PC-3 (cell line): ENCODE results near the gene SOST. TPM values are rescaled to one million over a fixed set of nuclear protein-coding genes. Genes with fewer than 3 reads are reported as not detected.

ENCODE experiments used
- ATAC-seq: fragments of 200-7000 bp; cut with Tn5 transposase; 2 replicates; pipeline ENCODE4 v1.9.1; 2020; ENCODE audit warnings: mild to moderate bottlenecking, moderate library complexity
- BruUV-seq: library from RNA; stranded (reverse); fragments of 400-500 nt; replicated peaks from 2 replicates; lab custom pipeline; 2021; lab: Mats Ljungman, UMichigan
- CTCF ChIA-PET: fragments of 300-600 bp; sonication (Branson Sonifier 250); formaldehyde crosslinking; loops from one replicate; lab custom pipeline; 2022; ENCODE audit warnings: antibody characterized with exemption; lab: Charles Lee
- POLR2A ChIA-PET: fragments of 300-600 bp; sonication (Branson Sonifier 250); formaldehyde crosslinking; loops from one replicate; lab custom pipeline; 2022; ENCODE audit warnings: antibody characterized with exemption; ENCODE audit not compliant: unreplicated experiment; lab: Charles Lee
- DNase-seq: peaks from one replicate; pipeline ENCODE4 v3.0.0-alpha.2; 2015
- H2AFZ ChIP-seq: fragments of 300-600 bp; sonication (generic); 2 replicates; pipeline ENCODE4 v1.6.0; 2016; ENCODE audit warnings: antibody characterized with exemption, low read length
- H3F3A ChIP-seq: fragments of 300-600 bp; sonication (generic); one replicate; pipeline ENCODE4 v1.6.0; 2017; ENCODE audit warnings: antibody characterized with exemption, low read length, control low read depth, mild to moderate bottlenecking; ENCODE audit not compliant: unreplicated experiment
- H3K27ac ChIP-seq: fragments of 300-600 bp; sonication (generic); 2 replicates; pipeline ENCODE4 v1.5.1; 2016; ENCODE audit warnings: mild to moderate bottlenecking, low read length
- H3K27me3 ChIP-seq: fragments of 300-600 bp; sonication (generic); 2 replicates; pipeline ENCODE4 v1.6.1; 2016; ENCODE audit warnings: low read length, mixed read lengths
- H3K36me3 ChIP-seq: fragments of 300-600 bp; sonication (generic); 2 replicates; pipeline ENCODE4 v1.6.1; 2016; ENCODE audit warnings: low read depth, mixed run types, low read length, mixed read lengths
- H3K4me1 ChIP-seq: fragments of 300-600 bp; sonication (generic); 2 replicates; pipeline ENCODE4 v1.5.1; 2016; ENCODE audit warnings: low read length; ENCODE audit not compliant: insufficient read depth
- H3K4me2 ChIP-seq: fragments of 300-600 bp; sonication (generic); 2 replicates; pipeline ENCODE4 v1.6.0; 2016; ENCODE audit warnings: low read length
- H3K4me3 ChIP-seq: fragments of 300-600 bp; sonication (generic); 2 replicates; pipeline ENCODE4 v1.5.1; 2016; ENCODE audit warnings: mild to moderate bottlenecking, low read length, mixed read lengths
- H3K79me2 ChIP-seq: fragments of 300-600 bp; sonication (generic); 2 replicates; pipeline ENCODE4 v1.6.1; 2017; ENCODE audit warnings: low read length, mixed read lengths
- H3K9ac ChIP-seq: fragments of 300-600 bp; sonication (generic); 2 replicates; pipeline ENCODE4 v1.6.0; 2016; ENCODE audit warnings: mild to moderate bottlenecking, low read length
- H3K9me2 ChIP-seq: fragments of 300-600 bp; sonication (generic); replicated peaks from 2 replicates; pipeline ENCODE4 v1.6.1; 2016; ENCODE audit warnings: mixed run types, low read length, mixed read lengths
- H3K9me3 ChIP-seq: fragments of 300-600 bp; sonication (generic); 2 replicates; pipeline ENCODE4 v1.6.1; 2016; ENCODE audit warnings: low read length, mixed read lengths
- H4K20me1 ChIP-seq: fragments of 300-600 bp; sonication (generic); 2 replicates; pipeline ENCODE4 v1.6.1; 2016; ENCODE audit warnings: low read length, mixed read lengths
- CTCF ChIP-seq: fragments of 300-600 bp; sonication (generic); conservative IDR thresholded peaks from 2 replicates; pipeline ENCODE4 v1.5.1; 2017; ENCODE audit warnings: antibody characterized with exemption, low read depth, mild to moderate bottlenecking, low read length
- EZH2 ChIP-seq: fragments of 300-600 bp; sonication (generic); IDR thresholded peaks from one replicate; pipeline ENCODE4 v1.6.1; 2017; ENCODE audit warnings: antibody characterized with exemption, mild to moderate bottlenecking, low read length; ENCODE audit not compliant: unreplicated experiment
- EZH2phosphoT487 ChIP-seq: fragments of 300-600 bp; sonication (generic); IDR thresholded peaks from 2 replicates; pipeline ENCODE4 v1.6.1; 2018; ENCODE audit warnings: mild to moderate bottlenecking, antibody characterized with exemption, low read length, borderline replicate concordance
- intact Hi-C: fragments of 100-400 bp; cut with micrococcal nuclease; formaldehyde crosslinking; loops from 2 replicates; pipeline ENCODE4 v1.9.0; 2023
- total RNA-seq: library from RNA; depleted of rRNA; stranded (reverse); fragments of >200 nt; gene quantifications from 2 replicates; pipeline ENCODE4 v1.2.3, GENCODE V29; 2014

Gene SOST
- total RNA-seq, 1 experiment from 2014 or later: not detected

GRCh38 chr17:43790311-43790940 is 31.8 kb upstream of the SOST start:
- Histone ChIP-seq H3K79me2 (no peaks in the 10 kb centered on the region), H2AFZ (no peak overlapping the region), H3K4me2 (no peak overlapping the region), H3K9ac (no peak overlapping the region), H3K9me3 (no peaks in the 10 kb centered on the region), H3K4me1 (peaks cover 4% of the 10 kb centered on the region; the same call in 1 of the 2 replicates), H3K27me3 (no peaks in the 10 kb centered on the region), H3K36me3 (no peaks in the 10 kb centered on the region), H3K9me2 (no peaks in the 10 kb centered on the region), H4K20me1 (no peaks in the 10 kb centered on the region), H3K4me3 (no peak overlapping the region), H3K27ac (no peak overlapping the region), H3F3A (no peaks in the 10 kb centered on the region)
- no TSS peak for BruUV-seq
- ChIA-PET POLR2A (no interaction called here), CTCF (interaction anchor here (0.6 to 1.9 kb wide), 2 partner anchors 53 to 56 kb away, joined by 5 to 31 read pairs; partner anchors contain the start of gene CD300LG)
- no peak for TF ChIP-seq EZH2phosphoT487
- TF ChIP-seq CTCF: peak; percentile 51
- TF ChIP-seq EZH2: no peak
- peak; percentile 72 for ATAC-seq
- intact Hi-C loops: loop anchor here (1.0 kb wide), 1 partner anchor 56 kb away; no protein-coding TSS in a partner anchor
- DNase-seq: peak; percentile 24

GRCh38 chr17:43789482-43789881 is 30.9 kb upstream of the SOST start:
- TF ChIP-seq CTCF (no peak), EZH2phosphoT487 (no peak), EZH2 (no peak)
- DNase-seq: no peak
- Histone ChIP-seq H3K27ac (no peak overlapping the region), H2AFZ (no peak overlapping the region), H3K27me3 (no peaks in the 10 kb centered on the region), H3K4me3 (no peak overlapping the region), H3K9ac (no peak overlapping the region), H3K9me2 (no peaks in the 10 kb centered on the region), H3K4me2 (no peak overlapping the region), H4K20me1 (no peaks in the 10 kb centered on the region), H3K36me3 (no peaks in the 10 kb centered on the region), H3F3A (no peaks in the 10 kb centered on the region), H3K9me3 (no peaks in the 10 kb centered on the region), H3K79me2 (no peaks in the 10 kb centered on the region), H3K4me1 (peaks cover 10% of the 10 kb centered on the region)
- ChIA-PET CTCF (interaction anchor here (0.7 to 1.9 kb wide), 2 partner anchors 15 to 57 kb away, joined by 3 to 31 read pairs; partner anchors contain the start of gene CD300LG), POLR2A (no interaction called here)
- no peak for ATAC-seq
- no TSS peak for BruUV-seq
- intact Hi-C loops: no loop called here

- DNase-seq (no peak), ATAC-seq (no peak)
- peaks cover 20% of the 10 kb centered on the region for H3K4me1 ChIP-seq
- H3K36me3 ChIP-seq: no peaks in the 10 kb centered on the region
- H3K4me3 ChIP-seq: no peak overlapping the region
- H3K9me3 ChIP-seq: no peaks in the 10 kb centered on the region
- H3K27me3 ChIP-seq: no peaks in the 10 kb centered on the region
- H2AFZ ChIP-seq: no peak overlapping the region
- intact Hi-C loops: no loop called here
- no peaks in the 10 kb centered on the region for H3F3A ChIP-seq
- no peak overlapping the region for H3K27ac ChIP-seq
- ChIA-PET POLR2A (no interaction called here), CTCF (interaction anchor here (1.9 kb wide), 1 partner anchor 58 kb away, joined by 31 read pairs; the partner anchor contains the start of gene CD300LG)
- TF ChIP-seq EZH2 (no peak), CTCF (no peak), EZH2phosphoT487 (no peak)
- BruUV-seq: no TSS peak
- no peaks in the 10 kb centered on the region for H3K79me2 ChIP-seq
- no peaks in the 10 kb centered on the region for H4K20me1 ChIP-seq
- no peaks in the 10 kb centered on the region for H3K9me2 ChIP-seq
- no peak overlapping the region for H3K9ac ChIP-seq
- no peak overlapping the region for H3K4me2 ChIP-seq
Measured at GRCh38 chr17:43788540-43788939, 29.9 kb upstream of the SOST start.
